H1 (cell line): Measurements from ENCODE around the gene MGMT. TPM values are rescaled to one million over a fixed set of nuclear protein-coding genes. Genes with fewer than 3 reads are reported as not detected.

Source experiments
- JUND ChIP-seq: IDR thresholded peaks from 2 replicates; pipeline ENCODE4 v1.6.1; 2011; ENCODE audit warnings: mild to moderate bottlenecking, improper control_type of control experiment, low read length
- KDM5A ChIP-seq: fragments of 200-600 bp; IDR thresholded peaks from 2 replicates; pipeline ENCODE4 v1.7.1; 2012; ENCODE audit warnings: mild to moderate bottlenecking, low read length, inconsistent platforms, mixed read lengths
- NRF1 ChIP-seq: IDR thresholded peaks from 2 replicates; pipeline ENCODE4 v1.6.1; 2011; ENCODE audit warnings: mild to moderate bottlenecking, low read depth, low read length, improper control_type of control experiment
- SP2 ChIP-seq: IDR thresholded peaks from 2 replicates; pipeline ENCODE4 v1.6.1; 2012; ENCODE audit warnings: mild to moderate bottlenecking, low read length, inconsistent platforms
- polyA plus RNA-seq, 7 experiments: library from polyadenylated mRNA; depleted of rRNA in 3 of 7; stranded (reverse) in 5 of 7; unstranded in 2 of 7; fragments of >200 nt in 5 of 7; fragments of 200-250 nt in 2 of 7; gene quantifications; 1 replicate in 5 of 7; 2 replicates in 1 of 7; 4 replicates in 1 of 7; pipeline versions ENCODE4 v1.2.1 to v1.2.3, GENCODE V29; 2011 to 2013; ENCODE audit warnings: missing spikeins in 2 of 7, mixed read lengths in 2 of 7
- total RNA-seq: library from RNA; stranded (reverse); fragmentation: NEBNext Ultra II Directional; extraction: Animal tissue kit (Norgen Biotek cat#: 25700); gene quantifications from 2 replicates; pipeline ENCODE4 v1.2.1, GENCODE V29; 2021

Gene MGMT
- total and polyA plus RNA-seq, 2 of the 8 experiments (the other 6 are each of a cell fraction or from before 2014, with no cell fraction given) = 9.9 to 10.7 TPM

GRCh38 chr10:129556316-129556715, 89.3 kb downstream of the MGMT start (continued):
- TF ChIP-seq JUND (no peak), SP2 (no peak), KDM5A (no peak), NRF1 (no peak)
